ENCODE measurements around the gene BEAN1.

BEAN1 gene

GRCh38 chr16:66474750-66475199 lies 47.7 kb downstream of the BEAN1 start:
- no peak overlapping the region for H3K4me2 ChIP-seq (ENCODE audit: insufficient read depth, low read length)
- H4K20me1 ChIP-seq (ENCODE audit: insufficient read depth, low read length), result no peaks in the 10 kb centered on the region
- no peak for TF ChIP-seq EZH2 (IDR thresholded peaks at IDR 0.05; ENCODE audit: borderline replicate concordance, low read depth, low read length, severe bottlenecking)
- TF ChIP-seq, protein P1, sequence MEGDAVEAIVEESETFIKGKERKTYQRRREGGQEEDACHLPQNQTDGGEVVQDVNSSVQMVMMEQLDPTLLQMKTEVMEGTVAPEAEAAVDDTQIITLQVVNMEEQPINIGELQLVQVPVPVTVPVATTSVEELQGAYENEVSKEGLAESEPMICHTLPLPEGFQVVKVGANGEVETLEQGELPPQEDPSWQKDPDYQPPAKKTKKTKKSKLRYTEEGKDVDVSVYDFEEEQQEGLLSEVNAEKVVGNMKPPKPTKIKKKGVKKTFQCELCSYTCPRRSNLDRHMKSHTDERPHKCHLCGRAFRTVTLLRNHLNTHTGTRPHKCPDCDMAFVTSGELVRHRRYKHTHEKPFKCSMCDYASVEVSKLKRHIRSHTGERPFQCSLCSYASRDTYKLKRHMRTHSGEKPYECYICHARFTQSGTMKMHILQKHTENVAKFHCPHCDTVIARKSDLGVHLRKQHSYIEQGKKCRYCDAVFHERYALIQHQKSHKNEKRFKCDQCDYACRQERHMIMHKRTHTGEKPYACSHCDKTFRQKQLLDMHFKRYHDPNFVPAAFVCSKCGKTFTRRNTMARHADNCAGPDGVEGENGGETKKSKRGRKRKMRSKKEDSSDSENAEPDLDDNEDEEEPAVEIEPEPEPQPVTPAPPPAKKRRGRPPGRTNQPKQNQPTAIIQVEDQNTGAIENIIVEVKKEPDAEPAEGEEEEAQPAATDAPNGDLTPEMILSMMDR (IDR thresholded peaks at IDR 0.05; ENCODE audit: borderline replicate concordance, extremely low read depth, low read length, poor library complexity, severe bottlenecking), result no peak
- H3K4me3 ChIP-seq (ENCODE audit: low read depth in 1 of 2, low read length in 2 of 2), result no peak overlapping the region
- ATAC-seq (ENCODE audit: insufficient read depth, low read depth), result peak; percentile 85
- no peak overlapping the region for H3K27ac ChIP-seq (ENCODE audit: low read length)
- H3K79me2 ChIP-seq (ENCODE audit: insufficient read depth, low read length), result no peaks in the 10 kb centered on the region
- H2AFZ ChIP-seq (ENCODE audit: low read depth, low read length), result no peak overlapping the region
- H3K36me3 ChIP-seq (ENCODE audit: insufficient read depth, low read length), result no peaks in the 10 kb centered on the region
- peaks cover 21% of the 10 kb centered on the region for H3K4me1 ChIP-seq (ENCODE audit: insufficient read depth, low read length)
- no peaks in the 10 kb centered on the region for H3K27me3 ChIP-seq (ENCODE audit: insufficient read depth, low read length, poor library complexity)
- H3K9ac ChIP-seq (ENCODE audit: low read depth, low read length), result no peak overlapping the region
- DNase-seq, result peak; percentile 76
- no peaks in the 10 kb centered on the region for H3K9me3 ChIP-seq (ENCODE audit: insufficient read depth, low read length, severe bottlenecking)

DNA sequence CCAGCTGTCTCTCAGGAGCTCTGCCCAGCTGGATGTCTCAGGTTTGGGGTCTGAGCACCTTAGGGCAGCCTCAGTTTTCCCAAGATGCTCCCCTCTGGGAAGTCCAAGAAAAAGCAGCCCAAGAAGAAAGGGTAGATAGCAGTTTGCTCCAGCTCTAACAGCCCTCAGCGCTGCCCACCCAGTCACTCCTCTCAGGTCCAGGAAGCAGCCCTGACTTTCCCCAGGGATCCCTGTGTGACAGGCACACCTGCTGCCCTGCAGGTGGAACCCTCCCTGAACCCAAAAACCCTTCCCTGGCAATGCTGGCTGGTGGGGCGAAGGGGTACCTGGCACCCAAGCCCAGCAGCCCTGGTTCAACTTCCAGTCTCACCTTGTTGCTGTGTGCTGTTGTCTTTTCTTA lies 48.1 kb downstream of the BEAN1 start:
- no peak overlapping the region for H3K4me3 ChIP-seq (ENCODE audit: low read depth in 1 of 2, low read length in 2 of 2)
- no peaks in the 10 kb centered on the region for H4K20me1 ChIP-seq (ENCODE audit: insufficient read depth, low read length)
- H3K4me2 ChIP-seq (ENCODE audit: insufficient read depth, low read length), result no peak overlapping the region
- H3K9ac ChIP-seq (ENCODE audit: low read depth, low read length), result no peak overlapping the region
- DNase-seq, result no peak
- no peak for TF ChIP-seq EZH2 (IDR thresholded peaks at IDR 0.05; ENCODE audit: borderline replicate concordance, low read depth, low read length, severe bottlenecking)
- TF ChIP-seq, protein P1 (IDR thresholded peaks at IDR 0.05; ENCODE audit: borderline replicate concordance, extremely low read depth, low read length, poor library complexity, severe bottlenecking), result no peak
- peaks cover 21% of the 10 kb centered on the region for H3K4me1 ChIP-seq (ENCODE audit: insufficient read depth, low read length)
- no peak overlapping the region for H2AFZ ChIP-seq (ENCODE audit: low read depth, low read length)
- no peaks in the 10 kb centered on the region for H3K36me3 ChIP-seq (ENCODE audit: insufficient read depth, low read length)
- no peak for ATAC-seq (ENCODE audit: insufficient read depth, low read depth)
- no peak overlapping the region for H3K27ac ChIP-seq (ENCODE audit: low read length)
- H3K27me3 ChIP-seq (ENCODE audit: insufficient read depth, low read length, poor library complexity), result no peaks in the 10 kb centered on the region
- H3K79me2 ChIP-seq (ENCODE audit: insufficient read depth, low read length), result no peaks in the 10 kb centered on the region
- no peaks in the 10 kb centered on the region for H3K9me3 ChIP-seq (ENCODE audit: insufficient read depth, low read length, severe bottlenecking)

DNA sequence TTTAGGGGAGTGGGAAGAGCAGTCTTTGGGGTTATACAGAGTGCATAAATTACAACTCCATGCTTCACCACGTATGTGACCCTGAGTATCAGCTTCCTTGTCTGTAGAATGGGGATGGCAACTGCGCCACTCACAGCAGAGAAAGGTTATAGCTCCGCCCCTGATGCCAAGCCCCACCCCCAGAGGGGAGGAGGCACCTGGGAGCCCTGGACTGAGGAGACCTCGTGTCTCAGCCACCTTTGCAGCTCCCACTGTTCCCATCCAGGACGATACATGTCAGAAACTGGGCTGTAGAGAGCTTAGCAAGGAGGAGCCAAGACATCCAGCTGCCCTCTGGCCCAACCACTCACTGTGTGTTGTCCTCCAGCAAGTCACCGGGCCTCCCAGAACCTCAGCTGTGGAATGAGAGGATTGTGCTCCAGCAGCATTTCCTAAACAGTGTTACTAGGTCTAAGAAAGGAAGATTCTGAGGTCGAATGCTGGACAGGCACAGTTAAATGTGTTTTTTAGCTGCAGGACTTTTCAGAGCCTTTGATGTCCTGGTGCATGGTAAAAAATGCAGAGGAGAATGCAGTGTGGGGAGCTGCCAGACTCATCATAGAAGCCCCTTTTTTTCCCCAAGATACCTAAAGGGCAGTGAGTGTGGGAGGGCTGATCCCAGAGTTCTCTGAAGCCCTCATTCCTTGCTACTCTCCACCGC lies 49.4 kb downstream of the BEAN1 start:
- H2AFZ ChIP-seq (ENCODE audit: low read depth, low read length), result no peak overlapping the region
- H3K79me2 ChIP-seq (ENCODE audit: insufficient read depth, low read length), result no peaks in the 10 kb centered on the region
- H3K9ac ChIP-seq (ENCODE audit: low read depth, low read length), result no peak overlapping the region
- no peaks in the 10 kb centered on the region for H3K36me3 ChIP-seq (ENCODE audit: insufficient read depth, low read length)
- H3K27me3 ChIP-seq (ENCODE audit: insufficient read depth, low read length, poor library complexity), result no peaks in the 10 kb centered on the region
- peak; percentile 55 for DNase-seq
- H4K20me1 ChIP-seq (ENCODE audit: insufficient read depth, low read length), result no peaks in the 10 kb centered on the region
- no peak overlapping the region for H3K27ac ChIP-seq (ENCODE audit: low read length)
- no peak overlapping the region for H3K4me3 ChIP-seq (ENCODE audit: low read depth in 1 of 2, low read length in 2 of 2)
- peaks cover 21% of the 10 kb centered on the region for H3K4me1 ChIP-seq (ENCODE audit: insufficient read depth, low read length)
- H3K9me3 ChIP-seq (ENCODE audit: insufficient read depth, low read length, severe bottlenecking), result no peaks in the 10 kb centered on the region
- TF ChIP-seq EZH2 (IDR thresholded peaks at IDR 0.05; ENCODE audit: borderline replicate concordance, low read depth, low read length, severe bottlenecking), result no peak
- TF ChIP-seq, protein P1 (IDR thresholded peaks at IDR 0.05; ENCODE audit: borderline replicate concordance, extremely low read depth, low read length, poor library complexity, severe bottlenecking), result no peak
- no peak for ATAC-seq (ENCODE audit: insufficient read depth, low read depth)
- H3K4me2 ChIP-seq (ENCODE audit: insufficient read depth, low read length), result no peak overlapping the region
